Astrocyte of the hippocampus (primary cell): ENCODE measurements around the gene CARMIL3.

Experiments used
- DNase-seq: peaks from one replicate; pipeline ENCODE4 v3.0.0; 2011; ENCODE audit warnings: low read depth, low spot score

Gene CARMIL3

DNA sequence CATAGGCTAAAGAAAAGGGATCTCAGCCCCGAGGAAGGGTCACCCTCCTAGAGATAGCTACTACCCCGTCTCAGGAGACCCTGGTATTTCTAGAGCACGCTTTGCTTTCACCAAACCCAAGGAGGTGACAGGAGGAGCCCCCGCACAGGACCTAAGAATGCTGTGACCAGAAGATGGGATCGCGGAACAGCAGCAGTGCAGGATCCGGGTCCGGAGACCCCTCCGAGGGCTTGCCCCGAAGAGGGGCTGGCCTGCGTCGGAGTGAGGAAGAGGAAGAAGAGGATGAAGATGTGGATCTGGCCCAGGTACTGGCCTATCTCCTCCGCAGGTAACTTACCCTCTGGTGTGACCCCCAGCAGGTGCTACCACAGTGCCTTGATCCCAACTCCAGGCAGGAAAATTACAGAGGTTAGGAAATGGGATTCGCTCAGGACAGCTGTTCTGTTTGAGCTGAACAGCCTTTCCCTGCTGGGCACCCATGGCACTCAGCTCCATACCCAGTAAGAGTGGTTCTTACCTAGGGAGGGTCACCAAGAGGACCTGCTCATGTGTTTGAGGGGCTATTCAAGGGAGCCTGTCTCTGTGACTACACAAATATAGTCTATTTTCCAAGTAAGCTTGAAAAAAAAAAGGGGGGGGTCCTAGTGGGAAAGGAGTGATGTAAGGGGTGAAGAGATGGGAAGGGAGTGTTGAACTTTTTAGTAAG, 63.8 kb downstream of the CARMIL3 start:
- DNase-seq: no peak

DNA sequence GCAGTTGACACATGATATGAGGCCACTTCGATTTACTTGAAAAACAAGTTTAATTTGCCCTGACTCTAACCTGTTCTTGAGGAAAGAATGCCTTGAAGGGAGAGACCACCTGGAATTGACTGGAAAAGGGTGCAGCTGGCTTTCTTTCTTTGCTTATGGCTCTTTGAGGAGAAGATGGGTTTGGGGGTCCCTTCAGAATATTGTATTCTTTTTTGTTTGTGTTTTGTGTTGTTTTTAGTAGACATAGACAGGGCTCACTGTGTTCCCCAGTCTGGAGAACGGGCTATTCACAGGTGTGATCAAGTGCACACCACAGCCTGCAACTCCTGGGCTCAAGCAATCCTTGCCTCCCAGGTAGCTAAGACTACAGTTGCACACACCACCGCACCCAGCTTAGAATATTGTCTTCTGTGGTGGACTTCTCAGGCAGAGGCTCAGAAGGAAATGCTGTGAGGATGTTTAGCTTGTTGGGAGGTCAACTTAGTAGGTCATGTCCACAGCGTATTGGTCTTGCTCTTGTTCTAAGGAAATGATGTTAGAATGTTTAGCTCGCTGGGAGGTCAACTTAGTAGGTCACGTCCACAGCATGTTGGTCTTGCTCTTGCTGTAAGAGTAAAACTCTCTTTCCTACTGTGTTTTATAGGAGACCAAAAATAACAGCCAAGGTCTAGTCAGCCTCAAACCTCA, 64.5 kb downstream of the CARMIL3 start:
- no peak for DNase-seq

DNA sequence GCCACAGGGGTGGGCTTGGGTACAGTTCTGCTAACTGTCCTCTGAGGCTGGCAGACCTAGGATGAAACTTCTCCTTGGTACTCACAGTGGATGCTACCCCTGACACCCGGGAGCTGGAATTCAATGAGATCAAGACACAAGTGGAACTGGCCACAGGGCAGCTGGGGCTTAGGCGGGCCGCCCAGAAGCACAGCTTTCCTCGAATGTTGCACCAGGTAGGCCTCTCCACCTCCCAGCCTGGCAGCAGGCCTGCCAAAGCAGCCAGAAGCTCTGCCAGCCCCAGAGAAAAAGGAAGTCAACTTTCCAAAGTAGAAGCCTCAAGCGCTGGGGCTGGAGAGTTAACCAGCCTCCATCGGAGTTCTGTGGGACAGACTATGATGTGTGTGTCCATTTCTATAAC, 65.4 kb downstream of the CARMIL3 start:
- DNase-seq: no peak
